CD4-positive, alpha-beta T cell treated with Interleukin-17A for 1 hour (primary cell): ENCODE data around the gene UCN3.

ENCODE experiments used
- DNase-seq: peaks from one replicate; pipeline ENCODE4 v3.0.0-alpha.2; 2020

Gene UCN3

GRCh38 chr10:5411941-5412276 lies 47.1 kb downstream of the UCN3 start:
- DNase-seq, result no peak

- DNase-seq, result peak; percentile 73
Observed at GRCh38 chr10:5412277-5412941, 47.6 kb downstream of the UCN3 start, which contains the start of gene NET1. NET1 (plus strand) TSS chr10:5412557; CDS start chr10:5412693, 136 bp downstream.

- DNase-seq, result no peak
Observed at GRCh38 chr10:5413012-5413938, 48.5 kb downstream of the UCN3 start.

- DNase-seq, result no peak
Observed at GRCh38 chr10:5416981-5417380, 52.2 kb downstream of the UCN3 start.

GRCh38 chr10:5418584-5418983 lies 53.8 kb downstream of the UCN3 start:
- DNase-seq, result no peak

GRCh38 chr10:5419466-5420094 lies 54.8 kb downstream of the UCN3 start:
- DNase-seq, result no peak

- DNase-seq, result no peak
Observed at GRCh38 chr10:5423771-5424170, 59.0 kb downstream of the UCN3 start.
